Activated CD8-positive, alpha-beta memory T cell treated with anti-CD3 and anti-CD28 coated beads for 1 hour (primary cell): ENCODE data around the gene NADSYN1.
"Not testable (repeated sequence)": the region's sequence is repeated elsewhere in the genome, so short reads cannot be mapped to it uniquely, and the experiment has no call there.

ENCODE experiments used
- DNase-seq, 2 donors: peaks; one replicate each; pipeline ENCODE4 v3.0.0-alpha.2; 2020; ENCODE audit warnings: low read depth in 1 of 2; ENCODE audit errors: extremely low read depth in 1 of 2

The NADSYN1 gene

GRCh38 chr11:71518506-71519471, 65.8 kb downstream of the NADSYN1 start:
- DNase-seq, result no peak

DNA sequence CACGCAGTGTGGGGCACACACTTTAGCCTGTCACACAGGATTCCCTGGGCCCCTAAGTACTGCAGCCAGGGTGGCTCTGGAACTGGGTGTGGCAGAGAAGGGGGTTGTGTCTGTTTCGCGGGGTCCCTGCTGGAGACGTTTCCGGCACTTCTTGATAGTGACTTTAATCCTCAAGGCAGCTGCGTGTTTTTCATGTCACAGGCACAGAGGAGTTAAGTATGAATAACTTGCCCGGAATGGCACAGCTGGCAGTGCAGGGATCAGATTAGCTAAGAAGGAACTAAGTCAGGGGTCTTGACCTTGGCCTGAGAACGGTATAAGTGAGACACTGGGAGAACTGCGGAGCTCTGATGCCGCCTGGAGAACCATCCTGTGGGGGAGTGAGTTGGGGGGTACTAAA, 66.5 kb downstream of the NADSYN1 start:
- DNase-seq, result no peak

GRCh38 chr11:71525188-71525937, 72.4 kb downstream of the NADSYN1 start:
- no peak for DNase-seq

- DNase-seq, result no peak
Measured at GRCh38 chr11:71525938-71526495, 73.0 kb downstream of the NADSYN1 start.

GRCh38 chr11:71526796-71527575, 74.0 kb downstream of the NADSYN1 start, which contains the start of gene KRTAP5-7:
Gene KRTAP5-7, plus strand, starts transcription at chr11:71527267. Its CDS starts 34 bp downstream, at chr11:71527301.
- not testable (repeated sequence) for DNase-seq

- no peak for DNase-seq
Measured at GRCh38 chr11:71527576-71528210, 74.7 kb downstream of the NADSYN1 start.

DNA sequence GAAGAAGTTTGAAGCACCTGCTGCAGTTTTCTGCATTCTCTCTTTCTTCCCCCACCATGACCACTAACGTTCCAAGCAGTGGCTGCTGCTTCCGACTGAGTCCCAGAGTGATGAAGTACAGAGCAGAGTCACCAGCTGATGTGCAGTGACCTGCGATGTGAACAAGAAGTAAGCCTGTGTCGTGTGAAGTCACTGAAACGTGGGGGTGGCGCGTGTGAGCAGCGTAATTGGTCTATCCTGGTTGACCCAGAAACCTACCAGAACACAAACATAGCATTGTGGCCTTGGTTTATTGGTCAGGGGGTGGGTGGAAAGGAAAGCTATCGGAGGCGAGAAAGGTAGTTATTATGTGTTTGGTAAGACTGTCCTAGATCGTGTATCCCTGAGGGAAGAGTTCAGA, 77.6 kb downstream of the NADSYN1 start:
- no peak for DNase-seq

GRCh38 chr11:71532036-71532610, 79.1 kb downstream of the NADSYN1 start:
- no peak for DNase-seq

DNA sequence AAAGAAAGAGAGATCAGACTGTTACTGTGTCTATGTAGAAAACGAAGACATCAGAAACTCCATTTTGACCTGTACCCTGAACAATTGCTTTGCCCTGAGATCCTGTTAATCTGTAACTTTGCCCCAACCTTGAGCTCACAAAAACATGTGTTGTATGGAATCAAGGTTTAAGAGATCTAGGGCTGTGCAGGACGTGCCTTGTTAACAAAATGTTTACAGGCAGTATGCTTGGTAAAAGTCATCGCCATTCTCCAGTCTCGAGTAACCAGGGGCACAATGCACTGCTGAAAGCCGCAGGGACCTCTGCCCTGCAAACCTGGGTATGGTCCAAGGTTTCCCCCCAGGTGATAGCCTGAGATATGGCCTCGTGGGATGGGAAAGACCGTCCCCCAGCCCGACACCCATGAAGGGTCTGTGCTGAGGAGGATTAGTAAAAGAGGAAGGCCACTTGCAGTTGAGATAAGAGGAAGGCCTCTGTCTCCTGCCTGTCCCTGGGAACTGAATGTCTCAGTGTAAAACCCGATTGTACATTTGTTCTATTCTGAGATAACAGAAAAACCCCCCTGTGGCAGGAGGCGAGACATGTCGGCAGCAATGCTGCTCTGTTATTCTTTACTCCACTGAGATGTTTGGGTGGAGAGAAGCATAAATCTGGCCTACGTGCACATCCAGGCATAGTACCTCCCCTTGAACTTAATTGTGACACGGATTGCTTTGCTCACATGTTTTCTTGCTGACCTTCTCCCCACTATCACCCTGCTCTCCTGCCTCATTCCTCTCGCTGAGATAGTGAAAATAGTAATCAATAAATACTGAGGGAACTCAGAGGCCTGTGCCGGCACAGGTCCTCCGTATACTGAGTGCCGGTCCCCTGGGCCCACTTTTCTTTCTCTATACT, 82.0 kb downstream of the NADSYN1 start:
- not testable (repeated sequence) for DNase-seq

DNA sequence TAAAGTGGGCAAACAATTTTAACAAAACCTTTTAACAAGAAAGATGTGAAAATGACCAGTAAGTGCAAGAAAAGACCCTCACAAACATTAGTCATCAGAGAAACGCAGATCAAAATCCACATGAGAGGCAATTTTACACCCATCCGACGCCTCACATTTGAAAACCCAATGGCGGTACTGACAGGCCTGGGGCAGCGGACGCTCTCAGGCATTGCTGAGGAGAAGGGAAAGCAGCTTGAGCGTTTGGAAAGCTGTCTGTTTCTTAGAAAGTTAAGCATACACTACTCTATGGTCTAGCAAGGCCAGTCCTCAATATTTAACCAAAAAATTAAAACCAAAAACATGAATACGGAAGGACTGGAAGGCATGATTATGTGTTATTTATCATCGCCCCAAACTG, 82.8 kb downstream of the NADSYN1 start:
- DNase-seq, result no peak

DNA sequence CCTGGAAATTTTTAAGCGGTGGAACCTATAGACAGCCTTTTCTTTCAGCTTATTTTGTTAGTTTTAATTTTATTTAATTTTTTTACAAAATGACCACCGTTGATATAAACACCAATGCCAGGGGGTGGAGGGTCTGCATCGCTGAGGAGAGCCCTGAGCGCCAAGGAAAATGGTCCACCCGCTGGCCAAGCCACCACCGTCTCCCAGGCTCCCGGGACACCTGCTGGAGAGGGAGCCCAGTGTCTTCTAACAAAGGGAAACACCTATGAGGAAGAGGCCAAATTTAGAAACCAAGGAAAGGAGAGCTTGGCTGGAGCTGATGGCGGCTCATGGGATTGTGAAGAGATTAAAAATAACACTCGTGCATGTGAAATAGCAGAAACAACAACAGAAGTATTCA, 84.5 kb downstream of the NADSYN1 start:
- DNase-seq, result no peak

- DNase-seq, result not testable (repeated sequence)
Measured at GRCh38 chr11:71537977-71538665, 85.1 kb downstream of the NADSYN1 start, which contains the start of gene KRTAP5-8. Gene KRTAP5-8, plus strand, starts transcription at chr11:71538025. Its CDS starts 31 bp downstream, at chr11:71538056.

- DNase-seq, result no peak
Measured at GRCh38 chr11:71538666-71538990, 85.6 kb downstream of the NADSYN1 start.

GRCh38 chr11:71539017-71539416, 86.0 kb downstream of the NADSYN1 start:
- DNase-seq, result no peak

- not testable (repeated sequence) for DNase-seq
Measured at GRCh38 chr11:71539971-71540370, 87.0 kb downstream of the NADSYN1 start.

DNA sequence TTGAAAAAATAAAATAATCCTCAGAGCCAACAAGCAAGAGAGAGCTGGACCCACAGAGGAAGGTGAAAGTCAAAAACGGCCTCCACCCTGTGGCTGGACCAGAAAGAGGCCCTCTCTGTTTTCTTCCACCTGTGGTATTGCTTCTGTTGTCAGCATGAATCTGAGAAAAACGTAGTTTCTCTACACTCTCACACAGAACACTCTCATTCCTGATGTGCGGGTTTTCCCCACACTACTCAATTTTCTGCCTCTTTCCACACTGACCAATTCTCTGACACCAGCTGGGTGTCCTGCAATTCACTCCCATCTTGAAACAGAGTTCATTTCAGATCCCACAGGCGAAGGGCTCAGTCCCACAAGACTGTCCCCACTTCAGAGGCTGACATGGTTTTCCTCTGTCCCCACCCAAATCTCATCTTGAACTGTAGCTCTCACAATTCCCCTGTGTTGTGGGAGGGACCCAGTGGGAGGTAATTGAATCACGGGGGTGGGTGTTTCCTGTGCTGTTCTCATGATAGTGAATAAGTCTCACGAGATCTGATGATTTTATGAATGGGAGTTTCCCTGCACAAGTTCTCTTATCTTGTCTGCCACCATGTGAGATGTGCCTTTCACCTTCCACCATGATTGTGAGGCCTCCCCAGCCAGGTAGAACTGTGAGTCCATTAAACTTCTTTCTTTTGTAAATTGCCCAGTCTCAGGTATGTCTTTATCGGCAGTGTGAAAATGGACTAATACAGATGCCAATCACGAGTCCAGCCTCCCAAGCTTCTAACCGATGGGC, 87.7 kb downstream of the NADSYN1 start:
- not testable (repeated sequence) for DNase-seq

DNA sequence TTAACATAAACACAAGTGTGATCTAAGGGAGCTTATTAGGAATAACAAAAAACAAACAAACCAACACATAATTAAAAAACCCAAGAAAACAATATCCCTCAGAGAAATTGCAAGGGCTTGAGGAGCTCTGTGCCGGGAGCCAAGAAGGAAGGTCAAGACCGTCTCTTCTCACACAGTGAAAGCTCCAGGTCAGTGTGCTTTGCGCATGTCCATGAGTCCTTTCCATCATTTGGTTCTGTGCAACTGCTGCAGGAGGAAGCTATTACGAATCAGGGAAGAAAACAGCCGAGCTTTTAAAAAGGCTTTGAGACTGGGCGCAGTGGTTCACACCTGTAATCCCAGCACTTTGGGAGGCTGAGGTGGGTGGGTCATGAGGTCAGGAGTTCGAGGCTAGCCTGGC, 89.4 kb downstream of the NADSYN1 start:
- DNase-seq, result no peak
